GM18507 (cell line): ENCODE measurements around the gene ADCY5.

Source experiments
- DNase-seq: peaks from one replicate; pipeline ENCODE4 v3.0.0; 2011; ENCODE audit warnings: low read depth; ENCODE audit not compliant: insufficient read length; ENCODE audit errors: extremely low spot score
- FAIRE-seq: peaks from 2 replicates; lab custom pipeline; 2011; peaks lifted over from hg19 to GRCh38; lab: Jason Lieb, UNC

ADCY5 gene

GRCh38 chr3:123285066-123285465, 163.8 kb downstream of the ADCY5 start:
- FAIRE-seq: no peak
- DNase-seq: no peak

GRCh38 chr3:123284399-123285010, 164.4 kb downstream of the ADCY5 start:
- no peak for FAIRE-seq
- DNase-seq: no peak

GRCh38 chr3:123283657-123284398, 165.1 kb downstream of the ADCY5 start:
- FAIRE-seq (no peak), DNase-seq (no peak)

GRCh38 chr3:123283074-123283473, 165.8 kb downstream of the ADCY5 start:
- no peak for FAIRE-seq
- DNase-seq: no peak

GRCh38 chr3:123282461-123282860, 166.4 kb downstream of the ADCY5 start:
- no peak for FAIRE-seq
- DNase-seq: no peak

- DNase-seq: no peak
- FAIRE-seq: no peak
Measured at GRCh38 chr3:123281929-123282328, 167.0 kb downstream of the ADCY5 start.

GRCh38 chr3:123281406-123281805, 167.5 kb downstream of the ADCY5 start:
- FAIRE-seq: no peak
- DNase-seq: no peak

- no peak for FAIRE-seq
- DNase-seq: no peak
Measured at GRCh38 chr3:123279121-123279520, 169.8 kb downstream of the ADCY5 start.

- DNase-seq: no peak
- no peak for FAIRE-seq
Measured at GRCh38 chr3:123278446-123278845, 170.4 kb downstream of the ADCY5 start.

GRCh38 chr3:123277106-123277505, 171.8 kb downstream of the ADCY5 start:
- no peak for FAIRE-seq
- DNase-seq: no peak

- no peak for FAIRE-seq
- DNase-seq: no peak
Measured at GRCh38 chr3:123276346-123277006, 172.4 kb downstream of the ADCY5 start.

- DNase-seq: no peak
- no peak for FAIRE-seq
Measured at GRCh38 chr3:123275691-123276090, 173.2 kb downstream of the ADCY5 start.

- no peak for FAIRE-seq
- no peak for DNase-seq
Measured at GRCh38 chr3:123272547-123272946, 176.3 kb downstream of the ADCY5 start.

GRCh38 chr3:123271466-123272159, 177.3 kb downstream of the ADCY5 start:
- FAIRE-seq: no peak

GRCh38 chr3:123270818-123271217, 178.1 kb downstream of the ADCY5 start:
- FAIRE-seq: no peak
- no peak for DNase-seq

More at GRCh38 chr3:123271466-123272159, 177.3 kb downstream of the ADCY5 start:
- DNase-seq: no peak

GRCh38 chr3:123267821-123268220, 181.1 kb downstream of the ADCY5 start:
- FAIRE-seq: no peak
- no peak for DNase-seq

GRCh38 chr3:123263941-123264340, 184.9 kb downstream of the ADCY5 start:
- no peak for FAIRE-seq

GRCh38 chr3:123262868-123263267, 186.0 kb downstream of the ADCY5 start:
- no peak for FAIRE-seq
- DNase-seq: no peak

More at GRCh38 chr3:123263941-123264340, 184.9 kb downstream of the ADCY5 start:
- DNase-seq: no peak

- DNase-seq (no peak), FAIRE-seq (no peak)
Measured at GRCh38 chr3:123262226-123262625, 186.7 kb downstream of the ADCY5 start.

GRCh38 chr3:123261666-123262065, 187.2 kb downstream of the ADCY5 start:
- FAIRE-seq (no peak), DNase-seq (no peak)
